ENCODE results near the gene WWOX. TPM values are rescaled to one million over a fixed set of nuclear protein-coding genes. Genes with fewer than 3 reads are reported as not detected.

WWOX gene
- total and polyA plus RNA-seq, 2 experiments from 2014 or later, result 17.0 to 39.8 TPM

GRCh38 chr16:78297066-78297666 is 197.7 kb downstream of the WWOX start:
- Histone ChIP-seq H3K36me3 (replicated peaks; ENCODE audit: insufficient read depth, low read depth) (no peaks in the 10 kb centered on the region), H2AFZ (no peak overlapping the region), H3K27ac (peak overlapping the region; percentile 63), H3K79me2 (no peaks in the 10 kb centered on the region), H4K20me1 (ENCODE audit: insufficient read depth, poor library complexity, severe bottlenecking) (no peaks in the 10 kb centered on the region), H3K4me1 (ENCODE audit: insufficient read depth) (peaks cover 12% of the 10 kb centered on the region), H3K4me3 (no peak overlapping the region), H3K27me3 (no peaks in the 10 kb centered on the region), H3K9me3 (ENCODE audit: low read depth) (no peaks in the 10 kb centered on the region), H3K9me2 (replicated peaks; ENCODE audit: insufficient read depth) (no peaks in the 10 kb centered on the region), H3K4me2 (no peak overlapping the region)
- TF ChIP-seq EZH2phosphoT487 (IDR thresholded peaks at IDR 0.05; ENCODE audit: low read depth, severe bottlenecking, unreplicated experiment) (no peak), EZH2 (IDR thresholded peaks at IDR 0.05; ENCODE audit: borderline replicate concordance) (no peak), CTCF (IDR thresholded peaks at IDR 0.05; ENCODE audit: poor library complexity) (no peak)
- 54% methylated on average over 6 of the region's 6 CpGs for WGBS (ENCODE audit: low lambda C conversion rate, missing lambda C conversion rate)
- DNase-seq (ENCODE audit: low spot score), result peak; percentile 52

GRCh38 chr16:78298986-78299385 is 199.5 kb downstream of the WWOX start:
- Histone ChIP-seq H2AFZ (no peak overlapping the region), H3K9me2 (replicated peaks; ENCODE audit: insufficient read depth) (no peaks in the 10 kb centered on the region), H3K36me3 (replicated peaks; ENCODE audit: insufficient read depth, low read depth) (no peaks in the 10 kb centered on the region), H3K9me3 (ENCODE audit: low read depth) (no peaks in the 10 kb centered on the region), H3K4me2 (no peak overlapping the region), H3K4me3 (no peak overlapping the region), H3K27ac (peak overlapping the region; percentile 26), H4K20me1 (ENCODE audit: insufficient read depth, poor library complexity, severe bottlenecking) (no peaks in the 10 kb centered on the region), H3K27me3 (no peaks in the 10 kb centered on the region), H3K4me1 (ENCODE audit: insufficient read depth) (peaks cover 4% of the 10 kb centered on the region), H3K79me2 (no peaks in the 10 kb centered on the region)
- WGBS (ENCODE audit: low lambda C conversion rate, missing lambda C conversion rate), result 68% methylated on average over 6 of the region's 6 CpGs
- TF ChIP-seq CTCF (IDR thresholded peaks at IDR 0.05; ENCODE audit: poor library complexity), result no peak
- TF ChIP-seq EZH2phosphoT487 (IDR thresholded peaks at IDR 0.05; ENCODE audit: low read depth, severe bottlenecking, unreplicated experiment), result no peak
- TF ChIP-seq EZH2 (IDR thresholded peaks at IDR 0.05; ENCODE audit: borderline replicate concordance), result no peak
- peak; percentile 35 for DNase-seq (ENCODE audit: low spot score)

GRCh38 chr16:78300469-78300868 is 201.0 kb downstream of the WWOX start:
- no peaks in the 10 kb centered on the region for H3K27me3 ChIP-seq
- H3K9me3 ChIP-seq (ENCODE audit: low read depth), result no peaks in the 10 kb centered on the region
- no peak overlapping the region for H3K4me2 ChIP-seq
- no peak for TF ChIP-seq EZH2 (IDR thresholded peaks at IDR 0.05; ENCODE audit: borderline replicate concordance)
- no peak for TF ChIP-seq EZH2phosphoT487 (IDR thresholded peaks at IDR 0.05; ENCODE audit: low read depth, severe bottlenecking, unreplicated experiment)
- no peak for TF ChIP-seq CTCF (IDR thresholded peaks at IDR 0.05; ENCODE audit: poor library complexity)
- no peak overlapping the region for H2AFZ ChIP-seq
- no peaks in the 10 kb centered on the region for H3K79me2 ChIP-seq
- no peaks in the 10 kb centered on the region for H3K36me3 ChIP-seq (replicated peaks; ENCODE audit: insufficient read depth, low read depth)
- H3K4me3 ChIP-seq, result no peak overlapping the region
- no peaks in the 10 kb centered on the region for H4K20me1 ChIP-seq (ENCODE audit: insufficient read depth, poor library complexity, severe bottlenecking)
- no peaks in the 10 kb centered on the region for H3K9me2 ChIP-seq (replicated peaks; ENCODE audit: insufficient read depth)
- H3K27ac ChIP-seq, result no peak overlapping the region
- DNase-seq (ENCODE audit: low spot score), result no peak
- WGBS (ENCODE audit: low lambda C conversion rate, missing lambda C conversion rate), result 88% methylated on average over 3 of the region's 3 CpGs
- H3K4me1 ChIP-seq (ENCODE audit: insufficient read depth), result peaks cover 4% of the 10 kb centered on the region

Data from hepatocyte (in vitro differentiated cells).